Loucy (cell line): Measurements from ENCODE around the gene PKN1.

Source experiments
- H2AFZ ChIP-seq: fragments of 200-600 bp; sonication (generic); 2 replicates; pipeline ENCODE4 v1.6.0; 2016; ENCODE audit warnings: antibody characterized with exemption, mild to moderate bottlenecking, low read length, moderate library complexity
- H3F3A ChIP-seq: fragments of 200-600 bp; 2 replicates; pipeline ENCODE4 v1.6.0; 2016; ENCODE audit warnings: antibody characterized with exemption, low read depth, mild to moderate bottlenecking
- H3K27me3 ChIP-seq: fragments of 200-600 bp; sonication (generic); 2 replicates; pipeline ENCODE4 v1.6.1; 2014; ENCODE audit warnings: low read length, mild to moderate bottlenecking; ENCODE audit not compliant: insufficient read depth, poor library complexity, severe bottlenecking
- H3K36me3 ChIP-seq: fragments of 200-600 bp; sonication (generic); 2 replicates; pipeline ENCODE4 v1.6.1; 2016; ENCODE audit warnings: low read length; ENCODE audit not compliant: insufficient read depth
- H3K4me1 ChIP-seq: fragments of 200-600 bp; sonication (generic); 2 replicates; pipeline ENCODE4 v1.5.1; 2014; ENCODE audit warnings: low read length, mild to moderate bottlenecking; ENCODE audit not compliant: insufficient read depth, poor library complexity, severe bottlenecking
- H3K4me2 ChIP-seq: fragments of 200-600 bp; sonication (generic); 2 replicates; pipeline ENCODE4 v1.6.0; 2014; ENCODE audit warnings: antibody characterized with exemption, low read length, low read depth, mild to moderate bottlenecking; ENCODE audit not compliant: poor library complexity, severe bottlenecking
- H3K4me3 ChIP-seq: fragments of 200-600 bp; sonication (generic); 2 replicates; pipeline ENCODE4 v1.5.1; 2014; ENCODE audit warnings: low read length, mild to moderate bottlenecking, mixed read lengths; ENCODE audit not compliant: poor library complexity, severe bottlenecking
- H3K79me2 ChIP-seq: fragments of 200-600 bp; sonication (generic); 2 replicates; pipeline ENCODE4 v1.6.1; 2014; ENCODE audit warnings: low read length; ENCODE audit not compliant: insufficient read depth
- H3K9ac ChIP-seq: fragments of 200-600 bp; sonication (generic); 2 replicates; pipeline ENCODE4 v1.6.0; 2014; ENCODE audit warnings: mild to moderate bottlenecking, low read depth, low read length, moderate library complexity; ENCODE audit not compliant: poor library complexity, severe bottlenecking
- H3K9me2 ChIP-seq: fragments of 200-600 bp; sonication (generic); replicated peaks from 2 replicates; pipeline ENCODE4 v1.6.1; 2016; ENCODE audit warnings: low read depth, low read length, mixed read lengths
- H3K9me3 ChIP-seq: fragments of 200-600 bp; sonication (generic); 2 replicates; pipeline ENCODE4 v1.6.1; 2014; ENCODE audit warnings: mild to moderate bottlenecking, antibody characterized with exemption, low read length, low read depth; ENCODE audit not compliant: insufficient read depth
- H4K20me1 ChIP-seq: fragments of 200-600 bp; sonication (generic); 2 replicates; pipeline ENCODE4 v1.6.0; 2014; ENCODE audit warnings: antibody characterized with exemption, low read length, mild to moderate bottlenecking; ENCODE audit not compliant: insufficient read depth, poor library complexity, severe bottlenecking
- CTCF ChIP-seq: fragments of 200-600 bp; sonication (generic); conservative IDR thresholded peaks from 2 replicates; pipeline ENCODE4 v1.5.1; 2014; ENCODE audit warnings: mild to moderate bottlenecking, antibody characterized with exemption, low read length
- EZH2phosphoT487 ChIP-seq: fragments of 200-600 bp; IDR thresholded peaks from 2 replicates; pipeline ENCODE4 v1.6.1; 2018; ENCODE audit warnings: antibody characterized with exemption, mild to moderate bottlenecking, moderate library complexity, borderline replicate concordance

The PKN1 gene

GRCh38 chr19:14507704-14508542, 74.8 kb downstream of the PKN1 start:
- Histone ChIP-seq H3K9me3 (no peaks in the 10 kb centered on the region), H3K4me1 (peaks cover 27% of the 10 kb centered on the region), H3K79me2 (peaks cover 4% of the 10 kb centered on the region; the same call in 1 of the 2 replicates), H3F3A (no peaks in the 10 kb centered on the region; the same call in 1 of the 2 replicates), H3K27me3 (no peaks in the 10 kb centered on the region), H3K36me3 (peaks cover under 1% of the 10 kb centered on the region; the same call in 1 of the 2 replicates), H3K9ac (peak overlapping the region; percentile 36), H2AFZ (no peak overlapping the region), H3K4me3 (no peak overlapping the region), H4K20me1 (no peaks in the 10 kb centered on the region), H3K9me2 (no peaks in the 10 kb centered on the region), H3K4me2 (peak overlapping the region; percentile 61)
- TF ChIP-seq CTCF (no peak), EZH2phosphoT487 (no peak)

GRCh38 chr19:14510311-14511228, 77.5 kb downstream of the PKN1 start:
- peaks cover 50% of the 10 kb centered on the region for H3K4me1 ChIP-seq
- no peaks in the 10 kb centered on the region for H3K9me2 ChIP-seq
- no peak overlapping the region for H3K4me2 ChIP-seq
- peaks cover 27% of the 10 kb centered on the region for H3K79me2 ChIP-seq
- no peak overlapping the region for H3K9ac ChIP-seq
- no peak overlapping the region for H2AFZ ChIP-seq
- no peak for TF ChIP-seq CTCF
- no peaks in the 10 kb centered on the region for H3K27me3 ChIP-seq
- H3F3A ChIP-seq: peaks cover 4% of the 10 kb centered on the region; the same call in 1 of the 2 replicates
- no peak overlapping the region for H3K4me3 ChIP-seq
- peaks cover 22% of the 10 kb centered on the region; the same call in 1 of the 2 replicates for H3K36me3 ChIP-seq
- H3K9me3 ChIP-seq: no peaks in the 10 kb centered on the region
- H4K20me1 ChIP-seq: peaks cover 19% of the 10 kb centered on the region

- H3K4me1 ChIP-seq: peaks cover 50% of the 10 kb centered on the region
- no peaks in the 10 kb centered on the region for H3K9me2 ChIP-seq
- peaks cover 26% of the 10 kb centered on the region for H4K20me1 ChIP-seq
- H3K36me3 ChIP-seq: peaks cover 29% of the 10 kb centered on the region; the same call in 1 of the 2 replicates
- H3K9me3 ChIP-seq: no peaks in the 10 kb centered on the region
- H3K79me2 ChIP-seq: peaks cover 33% of the 10 kb centered on the region
- peaks cover 4% of the 10 kb centered on the region; the same call in 1 of the 2 replicates for H3F3A ChIP-seq
- H3K27me3 ChIP-seq: no peaks in the 10 kb centered on the region
- H3K9ac ChIP-seq: no peak overlapping the region
- no peak overlapping the region for H2AFZ ChIP-seq
- H3K4me2 ChIP-seq: no peak overlapping the region
- H3K4me3 ChIP-seq: no peak overlapping the region
- TF ChIP-seq CTCF (no peak), EZH2phosphoT487 (no peak)
Observed at GRCh38 chr19:14511229-14511593, 78.1 kb downstream of the PKN1 start.
